IMR-90 (cell line): ENCODE data around the gene ANKIB1. TPM values are rescaled to one million over a fixed set of nuclear protein-coding genes. Genes with fewer than 3 reads are reported as not detected.

ENCODE experiments used
- ATAC-seq: fragments of 200-7000 bp; cut with Tn5 transposase; 2 replicates; pipeline ENCODE4 v1.9.1; 2020; ENCODE audit warnings: low read depth, mild to moderate bottlenecking, moderate library complexity
- BruUV-seq: library from RNA; stranded (reverse); fragments of 400-500 nt; replicated peaks from 2 replicates; lab custom pipeline; 2021; lab: Mats Ljungman, UMichigan
- CTCF ChIA-PET: fragments of 300-600 bp; formaldehyde crosslinking; extraction: SDS; loops from one replicate; lab custom pipeline; 2021; ENCODE audit warnings: antibody characterized with exemption; lab: Yijun Ruan, JAX
- POLR2A ChIA-PET: fragments of 300-600 bp; sonication (Branson Sonifier 250); formaldehyde crosslinking; loops from one replicate; lab custom pipeline; 2022; ENCODE audit warnings: antibody characterized with exemption; ENCODE audit not compliant: unreplicated experiment; lab: Charles Lee
- DNase-seq: peaks from one replicate; pipeline ENCODE4 v3.0.0; 2013
- H2AFZ ChIP-seq: replicated peaks from 2 replicates; pipeline ENCODE3; 2013; ENCODE audit warnings: low read length, mild to moderate bottlenecking; ENCODE audit not compliant: poor library complexity
- H2AK5ac ChIP-seq: 2 replicates; pipeline ENCODE4 v1.6.1; 2013; ENCODE audit warnings: low read depth, low read length, inconsistent platforms
- H2AK9ac ChIP-seq: replicated peaks from 2 replicates; pipeline ENCODE3; 2013; ENCODE audit warnings: mild to moderate bottlenecking, low read depth, low read length, moderate library complexity; ENCODE audit not compliant: poor library complexity
- H2BK120ac ChIP-seq: 2 replicates; pipeline ENCODE4 v1.6.1; 2013; ENCODE audit warnings: low read depth, low read length, inconsistent platforms
- H2BK15ac ChIP-seq: 3 replicates; pipeline ENCODE4 v1.6.1; 2013; ENCODE audit warnings: low read depth, low read length, inconsistent platforms
- H2BK20ac ChIP-seq: 2 replicates; pipeline ENCODE4 v1.6.1; 2013; ENCODE audit warnings: low read depth, mild to moderate bottlenecking, inconsistent platforms, low read length, moderate library complexity
- H2BK5ac ChIP-seq: 2 replicates; pipeline ENCODE4 v1.6.1; 2013; ENCODE audit warnings: mild to moderate bottlenecking, low read depth, low read length, inconsistent platforms; ENCODE audit not compliant: poor library complexity, severe bottlenecking
- H3K14ac ChIP-seq: replicated peaks from 2 replicates; pipeline ENCODE4 v1.6.1; 2013; ENCODE audit warnings: low read depth, low read length, inconsistent platforms
- H3K18ac ChIP-seq: 2 replicates; pipeline ENCODE4 v1.6.1; 2013; ENCODE audit warnings: low read depth, low read length, control low read depth
- H3K23ac ChIP-seq: 2 replicates; pipeline ENCODE4 v1.6.1; 2013; ENCODE audit warnings: low read depth, low read length, inconsistent platforms
- H3K27ac ChIP-seq: 2 replicates; pipeline ENCODE4 v1.5.1; 2013; ENCODE audit warnings: mild to moderate bottlenecking, control low read depth, low read length; ENCODE audit not compliant: insufficient read depth
- H3K27me3 ChIP-seq: 2 replicates; pipeline ENCODE4 v1.6.1; 2013; ENCODE audit warnings: low read length; ENCODE audit not compliant: control insufficient read depth, insufficient read depth
- H3K36me3 ChIP-seq: 2 replicates; pipeline ENCODE4 v1.6.1; 2013; ENCODE audit warnings: low read length, mixed read lengths; ENCODE audit not compliant: control insufficient read depth, insufficient read depth
- H3K4ac ChIP-seq: 2 replicates; pipeline ENCODE4 v1.6.1; 2013; ENCODE audit warnings: low read depth, low read length, inconsistent platforms
- H3K4me1 ChIP-seq: 2 replicates; pipeline ENCODE4 v1.6.1; 2013; ENCODE audit warnings: low read length, mixed read lengths; ENCODE audit not compliant: control insufficient read depth, insufficient read depth
- H3K4me2 ChIP-seq: 2 replicates; pipeline ENCODE4 v1.6.1; 2013; ENCODE audit warnings: low read depth, mild to moderate bottlenecking, control low read depth, low read length, moderate library complexity
- H3K4me3 ChIP-seq: 2 replicates; pipeline ENCODE4 v1.5.1; 2013; ENCODE audit warnings: low read depth, mild to moderate bottlenecking, control low read depth, low read length, moderate library complexity; ENCODE audit not compliant: insufficient read depth
- H3K56ac ChIP-seq: 2 replicates; pipeline ENCODE4 v1.6.1; 2013; ENCODE audit warnings: low read length, inconsistent platforms; ENCODE audit not compliant: insufficient read depth; ENCODE audit errors: extremely low read depth
- H3K79me1 ChIP-seq, 2 experiments: 2 replicates each; pipeline ENCODE4 v1.6.1; 2013; ENCODE audit warnings: low read length in 2 of 2, inconsistent platforms in 1 of 2, low read depth in 1 of 2
- H3K9ac ChIP-seq: 2 replicates; pipeline ENCODE4 v1.6.1; 2013; ENCODE audit warnings: low read depth, low read length, control low read depth
- H3K9me1 ChIP-seq: 2 replicates; pipeline ENCODE4 v1.6.1; 2013; ENCODE audit warnings: low read length, inconsistent platforms; ENCODE audit not compliant: insufficient read depth
- H3K9me3 ChIP-seq: 2 replicates; pipeline ENCODE4 v1.6.1; 2013; ENCODE audit warnings: low read length; ENCODE audit not compliant: control insufficient read depth, insufficient read depth
- H4K20me1 ChIP-seq: 2 replicates; pipeline ENCODE4 v1.6.1; 2013; ENCODE audit warnings: low read length, inconsistent platforms; ENCODE audit not compliant: insufficient read depth
- H4K5ac ChIP-seq: 2 replicates; pipeline ENCODE4 v1.6.1; 2013; ENCODE audit warnings: mild to moderate bottlenecking, low read depth, low read length, control low read depth
- H4K8ac ChIP-seq, 2 experiments: 2 replicates each; pipeline ENCODE4 v1.6.1; 2013; ENCODE audit warnings: low read depth in 2 of 2, low read length in 2 of 2, control low read depth in 1 of 2, inconsistent platforms in 1 of 2
- H4K91ac ChIP-seq: 2 replicates; pipeline ENCODE4 v1.6.1; 2013; ENCODE audit warnings: low read depth, low read length, inconsistent platforms; ENCODE audit not compliant: insufficient read depth
- BHLHE40 ChIP-seq: fragments of 150-350 bp; IDR thresholded peaks from 2 replicates; pipeline ENCODE4 v1.6.1; 2016; ENCODE audit warnings: mild to moderate bottlenecking, low read depth, low read length
- CEBPB ChIP-seq: IDR thresholded peaks from 2 replicates; pipeline ENCODE4 v1.6.1; 2012; ENCODE audit warnings: low read depth, low read length, improper control_type of control experiment
- CHD1 ChIP-seq: IDR thresholded peaks from 2 replicates; pipeline ENCODE4 v1.6.1; 2012; ENCODE audit warnings: low read depth, low read length, improper control_type of control experiment
- CTCF ChIP-seq: conservative IDR thresholded peaks from 2 replicates; pipeline ENCODE4 v1.5.1; 2012; ENCODE audit warnings: mild to moderate bottlenecking, low read depth, low read length, improper control_type of control experiment
- ELK1 ChIP-seq: fragments of 150-350 bp; IDR thresholded peaks from 2 replicates; pipeline ENCODE4 v1.6.1; 2016; ENCODE audit warnings: low read depth, mild to moderate bottlenecking, low read length, moderate library complexity, borderline replicate concordance
- FOS ChIP-seq: fragments of 150-350 bp; IDR thresholded peaks from 2 replicates; pipeline ENCODE4 v1.6.1; 2016; ENCODE audit warnings: low read depth, low read length
- MAFK ChIP-seq: IDR thresholded peaks from 2 replicates; pipeline ENCODE4 v1.6.1; 2012; ENCODE audit warnings: low read depth, low read length, improper control_type of control experiment
- MAZ ChIP-seq: IDR thresholded peaks from 2 replicates; pipeline ENCODE4 v1.6.1; 2012; ENCODE audit warnings: low read depth, mild to moderate bottlenecking, low read length, improper control_type of control experiment, moderate library complexity, borderline replicate concordance
- MXI1 ChIP-seq: IDR thresholded peaks from 2 replicates; pipeline ENCODE4 v1.6.1; 2012; ENCODE audit warnings: low read depth, mild to moderate bottlenecking, low read length, moderate library complexity, borderline replicate concordance
- NFE2L2 ChIP-seq: fragments of 150-350 bp; IDR thresholded peaks from 2 replicates; pipeline ENCODE4 v1.6.1; 2016; ENCODE audit warnings: low read depth, mild to moderate bottlenecking, low read length
- POLR2A ChIP-seq: IDR thresholded peaks from 2 replicates; pipeline ENCODE4 v1.6.1; 2012; ENCODE audit warnings: mild to moderate bottlenecking, low read depth, low read length
- RAD21 ChIP-seq: IDR thresholded peaks from 2 replicates; pipeline ENCODE4 v1.6.1; 2012; ENCODE audit warnings: low read length, improper control_type of control experiment
- RCOR1 ChIP-seq: IDR thresholded peaks from 2 replicates; pipeline ENCODE4 v1.6.1; 2012; ENCODE audit warnings: mild to moderate bottlenecking, low read length, improper control_type of control experiment; ENCODE audit not compliant: insufficient replicate concordance
- RFX5 ChIP-seq: IDR thresholded peaks from 2 replicates; pipeline ENCODE4 v1.8.0; 2012; ENCODE audit warnings: low read depth, mild to moderate bottlenecking, low read length, moderate library complexity
- SMC3 ChIP-seq: fragments of 150-350 bp; IDR thresholded peaks from 2 replicates; pipeline ENCODE4 v1.6.1; 2016; ENCODE audit warnings: low read depth, mild to moderate bottlenecking, antibody characterized with exemption, low read length, moderate library complexity
- USF2 ChIP-seq: fragments of 150-350 bp; IDR thresholded peaks from 2 replicates; pipeline ENCODE4 v1.6.1; 2017; ENCODE audit warnings: mild to moderate bottlenecking, antibody characterized with exemption, low read length, low read depth
- WGBS, 2 experiments: methylation state at CpG; one replicate each; pipeline versions ENCODE4 v1.1.5 to v1.1.7; 2013; ENCODE audit warnings: missing lambda C conversion rate in 2 of 2; ENCODE audit not compliant: insufficient read length in 1 of 2; ENCODE audit errors: extremely low coverage in 2 of 2; 5-methylcytosine and 5-hydroxymethylcytosine counted together
- dilution Hi-C: fragments of 300-500 bp; cut with HindIII; formaldehyde crosslinking; loops from one replicate; pipeline ENCODE4 v1.14.3; 2018; ENCODE audit warnings: low sequenced_read_pairs; ENCODE audit not compliant: unreplicated experiment
- in situ Hi-C: fragments of 300-500 bp; cut with MboI; formaldehyde crosslinking; loops from 3 replicates; pipeline ENCODE4 v1.14.3; 2019; ENCODE audit warnings: low sequenced_read_pairs, inconsistent platforms, mixed read lengths
- intact Hi-C: fragments of 100-400 bp; cut with micrococcal nuclease; formaldehyde crosslinking; loops from 2 replicates; pipeline ENCODE4 v1.10.0; 2022
- polyA plus RNA-seq, 3 experiments: library from polyadenylated mRNA; depleted of rRNA; stranded (reverse); fragments of >200 nt; gene quantifications; 2 replicates each; pipeline ENCODE4 v1.2.3, GENCODE V29; 2012; ENCODE audit warnings: low replicate concordance in 1 of 3
- total RNA-seq: library from RNA; depleted of rRNA; stranded (reverse); fragments of >200 nt; gene quantifications from 2 replicates; pipeline ENCODE4 v1.2.3, GENCODE V29; 2012

The ANKIB1 gene
- total and polyA plus RNA-seq, 2 of the 4 experiments (the other 2 are of a cell fraction), result 18.7 to 33.9 TPM

GRCh38 chr7:92423710-92424131, 177.9 kb downstream of the ANKIB1 start:
- ChIA-PET CTCF (interaction anchor here (0.5 to 3.1 kb wide), 9 partner anchors 11 to 1427 kb away, joined by 3 to 19 read pairs (median 4); partner anchors contain the start of gene GATAD1), POLR2A (no interaction called here)
- Histone ChIP-seq H4K8ac (no peak overlapping the region), H3K14ac (no peak overlapping the region), H2BK5ac (peak overlapping the region; percentile 75), H3K56ac (no peak overlapping the region), H3K9me1 (0 out of 2 replicates have a peak, but pooled peaks cover 4% of the 10 kb centered on the region), H3K27me3 (no peaks in the 10 kb centered on the region; the same call in 1 of the 2 replicates), H3K23ac (no peak overlapping the region), H4K20me1 (no peaks in the 10 kb centered on the region), H2AK9ac (no peak overlapping the region), H4K91ac (no peak overlapping the region), H2AK5ac (peak overlapping the region; percentile 66; the same call in 1 of the 2 replicates), H2BK15ac (no peak overlapping the region), H3K4me1 (no peaks in the 10 kb centered on the region; the same call in 1 of the 2 replicates), H3K36me3 (no peaks in the 10 kb centered on the region), H3K4me3 (no peak overlapping the region), H3K27ac (no peak overlapping the region), H2AFZ (peak overlapping the region; percentile 58), H3K9me3 (no peaks in the 10 kb centered on the region), H2BK20ac (no peak overlapping the region), H3K18ac (no peak overlapping the region), H3K4ac (0 out of 2 replicates have a peak overlapping the region, but pooled peaks have one; percentile 33), H3K79me1 (no peaks in the 10 kb centered on the region), H3K4me2 (no peak overlapping the region), H3K9ac (no peak overlapping the region), H4K5ac (no peak overlapping the region), H2BK120ac (no peak overlapping the region)
- in situ Hi-C loops (no loop called here), intact Hi-C loops (loop anchor here (2.0 kb wide), 1 partner anchor 23 kb away; the partner anchor contains the start of gene GATAD1), dilution Hi-C loops (no loop called here)
- no TSS peak for BruUV-seq
- DNase-seq (no peak), ATAC-seq (no peak)
- 100% methylated on average over 3 of the region's 5 CpGs; no CpG with 5 or more reads in 1 of the 2 experiments for WGBS, 2 experiments
- TF ChIP-seq MXI1, result no peak
- TF ChIP-seq POLR2A, result no peak
- TF ChIP-seq USF2, result no peak
- no peak for TF ChIP-seq CHD1
- TF ChIP-seq RCOR1, result no peak
- no peak for TF ChIP-seq FOS
- TF ChIP-seq CEBPB, result no peak
- TF ChIP-seq BHLHE40, result no peak
- TF ChIP-seq ELK1, result no peak
- no peak for TF ChIP-seq MAZ
- TF ChIP-seq RAD21, result no peak
- no peak for TF ChIP-seq MAFK
- no peak for TF ChIP-seq SMC3
- TF ChIP-seq RFX5, result no peak
- TF ChIP-seq CTCF, result no peak
- no peak for TF ChIP-seq NFE2L2
